Pancreas (tissue), 10 donors: ENCODE results near the gene PCGF1. TPM values are rescaled to one million over a fixed set of nuclear protein-coding genes. Genes with fewer than 3 reads are reported as not detected.

ENCODE experiments used
- ATAC-seq, 4 donors: fragments of 200-7000 bp; cut with Tn5 transposase; one replicate each; pipeline versions ENCODE4 v1.8.0 to v1.9.1; 2020; ENCODE audit warnings: mild to moderate bottlenecking in 4 of 4, moderate library complexity in 4 of 4
- DNase-seq, 6 donors: peaks; one replicate each; pipeline ENCODE4 v3.0.0-alpha.2; 2020
- FAIRE-seq: peaks from 2 replicates; lab custom pipeline; 2012; peaks lifted over from hg19 to GRCh38; lab: Jason Lieb, UNC
- H3K27ac ChIP-seq, 4 donors: fragments of 200-600 bp; sonication (generic); 1 replicate in 3 of 4; 2 replicates in 1 of 4; pipeline versions ENCODE4 v1.5.0 to v1.8.0; 2020
- H3K27me3 ChIP-seq, 4 donors: fragments of 200-600 bp; one replicate each; pipeline ENCODE4 v1.8.0; 2021
- H3K36me3 ChIP-seq, 3 donors: fragments of 200-600 bp; sonication (generic) in 1 of 3; one replicate each; pipeline versions ENCODE4 v1.5.0 to v1.8.0; 2020 to 2021
- H3K4me1 ChIP-seq, 3 donors: fragments of 200-600 bp; one replicate each; pipeline ENCODE4 v1.8.0; 2021
- H3K4me3 ChIP-seq, 4 donors: fragments of 200-600 bp; sonication (generic) in 2 of 4; one replicate each; pipeline versions ENCODE4 v1.5.0 to v1.8.0; 2020 to 2021
- H3K9me3 ChIP-seq, 4 donors: fragments of 200-600 bp; one replicate each; pipeline ENCODE4 v1.8.0; 2021
- CTCF ChIP-seq, 4 donors: fragments of 200-600 bp; sonication (generic) in 3 of 4; IDR thresholded peaks; one replicate each; pipeline versions ENCODE4 v1.5.0 to v1.8.0; 2021; ENCODE audit warnings: antibody characterized with exemption in 4 of 4
- WGBS, 2 donors: extraction: QIAGEN DNeasy Blood & Tissue Kit; methylation state at CpG; one replicate each; pipeline ENCODE4 v1.1.7; 2013; 5-methylcytosine and 5-hydroxymethylcytosine counted together
- intact Hi-C, 3 donors: fragments of 100-400 bp; cut with DNase I; formaldehyde crosslinking; loops; one replicate each; pipeline versions ENCODE4 v1.11.1 to v1.14.2; 2022
- polyA plus RNA-seq, 2 donors: library from polyadenylated mRNA; stranded (reverse); fragments of 200-250 nt; gene quantifications; one replicate each; pipeline ENCODE4 v1.2.3, GENCODE V29; 2013
- total RNA-seq, 6 donors: library from RNA; stranded (reverse); fragmentation: NEBNext Ultra II Directional in 4 of 6; extraction: Animal tissue kit (Norgen Biotek cat#: 25700) in 4 of 6; gene quantifications; one replicate each; pipeline versions ENCODE4 v1.2.1 to v1.2.4, GENCODE V29; 2021 to 2023
- donor health status: healthy with polysubstance abuse.
- donor health status: DM: no; HTN: no; CAD: no; lungs with moderate emphysema.
- donor health status: DM: no; HTN: no; CAD: no.
- donor health status: control.
- donor health status: control.
- donor health status: Bipolar disorder and iron deficiency.
- donor health status: DM: yes; HTN: yes; CAD: no.
- donor health status: DM: no; HTN: no; CAD: no.
- donor health status: DM: no; HTN: no; CAD: no.
- donor health status: DM: yes; HTN: yes; CAD: no.

The PCGF1 gene
- total and polyA plus RNA-seq, 8 donors: 8.8 to 16.4 (median 12.4) TPM

GRCh38 chr2:74554820-74555531 is 47.5 kb upstream of the PCGF1 start:
- TF ChIP-seq CTCF (IDR thresholded peaks at IDR 0.05): no peak
- H3K27ac ChIP-seq: peak overlapping the region; percentile 65 to 77 (median 70)
- H3K4me1 ChIP-seq: no peaks in the 10 kb centered on the region
- no peaks in the 10 kb centered on the region for H3K9me3 ChIP-seq
- ATAC-seq (peak; percentile 65 to 77 (median 74)), DNase-seq (peak; percentile 40 to 86 (median 66)), FAIRE-seq (no peak)
- H3K27me3 ChIP-seq: no peaks in the 10 kb centered on the region
- intact Hi-C loops: no loop called here
- WGBS, 2 donors: 3 to 6% methylated on average over 48 to 58 of the region's 58 CpGs
- H3K4me3 ChIP-seq: peak overlapping the region; percentile 59 to 93 (median 76)
- H3K36me3 ChIP-seq: no peaks in the 10 kb centered on the region

GRCh38 chr2:74553892-74554819 is 46.7 kb upstream of the PCGF1 start, which contains the start of the genes DOK1 and LOXL3:
Gene DOK1 (plus strand): TSS chr2:74554720. CDS start chr2:74554755, 35 bp downstream.
Gene LOXL3 (minus strand): TSS chr2:74553942. CDS start chr2:74552634, 1,308 bp downstream.
- Histone ChIP-seq H3K4me1 (peaks cover 0 to 5% (median 3%) of the 10 kb centered on the region in 3 donors), H3K4me3 (peak within 1 kb of the TSS; percentile 59 to 93 (median 76)), H3K27ac (peak within 1 kb of the TSS; percentile 65 to 77 (median 70)), H3K9me3 (no peaks in the 10 kb centered on the region), H3K27me3 (no peaks in the 10 kb centered on the region), H3K36me3 (no peaks in the 10 kb centered on the region)
- no peak for TF ChIP-seq CTCF (IDR thresholded peaks at IDR 0.05)
- peak; percentile 89 to 94 (median 90) for ATAC-seq
- WGBS, 2 donors: 0% methylated on average over 38 to 73 of the region's 73 CpGs
- intact Hi-C loops: no loop called here
- no peak for FAIRE-seq
- DNase-seq: peak; percentile 82 to 93 (median 90)

GRCh38 chr2:74552914-74553811 is 45.7 kb upstream of the PCGF1 start:
- no peak for FAIRE-seq
- DNase-seq: peak in 4 of 6 donors; percentile 28 to 78 (median 55)
- ATAC-seq: no peak

More at GRCh38 chr2:74552914-74553811, 45.7 kb upstream of the PCGF1 start:
- Histone ChIP-seq H3K4me1 (peaks cover 0 to 7% (median 3%) of the 10 kb centered on the region in 3 donors), H3K27ac (no peak overlapping the region), H3K4me3 (peak overlapping the region in 2 of 4 donors; percentile 60 to 93), H3K27me3 (no peaks in the 10 kb centered on the region), H3K36me3 (no peaks in the 10 kb centered on the region), H3K9me3 (no peaks in the 10 kb centered on the region)
- no peak for TF ChIP-seq CTCF (IDR thresholded peaks at IDR 0.05)
- WGBS, 2 donors: 62 to 63% methylated on average over 27 of the region's 27 CpGs
- intact Hi-C loops: no loop called here
